K562 (cell line): ENCODE measurements around the gene P2RY14. TPM values are rescaled to one million over a fixed set of nuclear protein-coding genes. Genes with fewer than 3 reads are reported as not detected.

Experiments
- ATAC-seq: fragments of 200-7000 bp; cut with Tn5 transposase; 3 replicates; pipeline ENCODE4 v1.9.1; 2020; ENCODE audit warnings: moderate library complexity
- BruUV-seq: library from RNA; stranded (reverse); fragments of 400-500 nt; replicated peaks from 2 replicates; lab custom pipeline; 2021; lab: Mats Ljungman, UMichigan
- CTCF ChIA-PET: fragments of 300-600 bp; formaldehyde crosslinking; extraction: SDS; loops from one replicate; lab custom pipeline; 2021; ENCODE audit warnings: low intra/inter-chr PET ratio; lab: Yijun Ruan, JAX
- POLR2A ChIA-PET: fragments of 300-600, 350-650 bp; sonication (Branson Sonifier 250); formaldehyde crosslinking; extraction: SDS; loops from one replicate; lab custom pipeline; 2021; ENCODE audit warnings: antibody characterized with exemption, inconsistent platforms; lab: Yijun Ruan, JAX
- DNase-seq, 4 experiments: peaks; one replicate each; pipeline versions ENCODE4 v3.0.0 to v3.0.0-alpha.2; 2011 to 2018; ENCODE audit warnings: low spot score in 3 of 4, mixed read lengths in 3 of 4; ENCODE audit errors: extremely low read depth in 1 of 4
- FAIRE-seq: peaks from 2 replicates; lab custom pipeline; 2011; peaks lifted over from hg19 to GRCh38; lab: Jason Lieb, UNC
- H2AFZ ChIP-seq: 2 replicates; pipeline ENCODE4 v1.6.0; 2011; ENCODE audit warnings: low read depth, low read length, control low read depth, inconsistent platforms
- H3K27ac ChIP-seq: fragments of 200-600 bp; 3 replicates; pipeline ENCODE4 v1.8.0; 2011; ENCODE audit warnings: low read depth, mild to moderate bottlenecking, control low read depth, inconsistent platforms, low read length, moderate library complexity, mixed read lengths; ENCODE audit errors: extremely low read depth
- H3K27me3 ChIP-seq, 2 experiments: fragments of 300-600 bp in 1 of 2; 2 replicates in 1 of 2; 3 replicates in 1 of 2; pipeline versions ENCODE4 v1.6.0 to v1.8.0; 2011; ENCODE audit warnings: inconsistent platforms in 2 of 2, low read length in 2 of 2, mild to moderate bottlenecking in 1 of 2, mixed read lengths in 1 of 2, moderate library complexity in 1 of 2; ENCODE audit not compliant: control insufficient read depth in 2 of 2, insufficient read depth in 2 of 2
- H3K36me3 ChIP-seq: fragments of 300-600 bp; 3 replicates; pipeline ENCODE4 v1.8.0; 2011; ENCODE audit warnings: mild to moderate bottlenecking, low read length, inconsistent platforms; ENCODE audit not compliant: control insufficient read depth, insufficient read depth
- H3K4me1 ChIP-seq, 2 experiments: fragments of 200-600 bp in 1 of 2; replicated peaks in 1 of 2; 2 replicates in 1 of 2; 3 replicates in 1 of 2; pipeline versions ENCODE4 v1.5.1 to v1.8.0; 2011; ENCODE audit warnings: inconsistent platforms in 2 of 2, low read length in 2 of 2, mild to moderate bottlenecking in 1 of 2, mixed read lengths in 1 of 2, moderate library complexity in 1 of 2; ENCODE audit not compliant: control insufficient read depth in 2 of 2, insufficient read depth in 2 of 2
- H3K4me2 ChIP-seq: 2 replicates; pipeline ENCODE4 v1.6.1; 2011; ENCODE audit warnings: low read length, control low read depth, inconsistent platforms, mixed read lengths; ENCODE audit not compliant: insufficient read depth
- H3K4me3 ChIP-seq: fragments of 200-600 bp; sonication (generic), shearing (Covaris generic); 2 replicates; pipeline ENCODE4 v1.5.1; 2016; ENCODE audit warnings: control low read depth, inconsistent platforms
- H3K79me2 ChIP-seq: fragments of 200-600 bp; 3 replicates; pipeline ENCODE4 v1.8.0; 2011; ENCODE audit warnings: low read length, inconsistent platforms; ENCODE audit not compliant: control insufficient read depth, insufficient read depth
- H3K9ac ChIP-seq, 2 experiments: 2 replicates each; pipeline versions ENCODE4 v1.6.0 to v1.6.1; 2011; ENCODE audit warnings: low read depth in 2 of 2, low read length in 2 of 2, control low read depth in 1 of 2, inconsistent platforms in 1 of 2, mild to moderate bottlenecking in 1 of 2, mixed read lengths in 1 of 2; ENCODE audit not compliant: insufficient read depth in 1 of 2
- H3K9me1 ChIP-seq: one replicate; pipeline ENCODE4 v1.6.0; 2011; ENCODE audit warnings: inconsistent platforms, mild to moderate bottlenecking, low read length, moderate library complexity; ENCODE audit not compliant: control insufficient read depth, insufficient read depth
- H3K9me3 ChIP-seq: replicated peaks from 2 replicates; pipeline ENCODE4 v1.5.1; 2011; ENCODE audit warnings: low read depth, low read length, inconsistent platforms; ENCODE audit not compliant: control insufficient read depth, insufficient read depth
- H4K20me1 ChIP-seq: replicated peaks from 2 replicates; pipeline ENCODE4 v1.6.1; 2011; ENCODE audit warnings: low read length, inconsistent platforms, mixed read lengths; ENCODE audit not compliant: control insufficient read depth, insufficient read depth
- CEBPG ChIP-seq, 3 experiments: fragments of 200-800 bp in 1 of 3; sonication (Bioruptor generic) in 1 of 3; sonication (generic) in 1 of 3; formaldehyde crosslinking in 1 of 3; IDR thresholded peaks in 2 of 3; conservative IDR thresholded peaks in 1 of 3; 2 replicates each; pipeline versions ENCODE4 v1.6.1 to v1.8.0; 2016 to 2022; ENCODE audit warnings: missing compliant biosample characterization in 2 of 3, missing genetic modification characterization in 2 of 3, mild to moderate bottlenecking in 1 of 3, missing genetic modification reagents in 1 of 3
- FOXK2 ChIP-seq, 2 experiments: fragments of 450-650 bp; IDR thresholded peaks in 1 of 2; conservative IDR thresholded peaks in 1 of 2; 2 replicates each; pipeline ENCODE4 v1.6.1; 2016; ENCODE audit warnings: low read depth in 2 of 2, mild to moderate bottlenecking in 1 of 2
- HNRNPUL1 ChIP-seq: fragments of 200-400 bp; formaldehyde crosslinking; IDR thresholded peaks from 2 replicates; pipeline ENCODE4 v1.6.1; 2017; ENCODE audit warnings: low read length
- KLF16 ChIP-seq: IDR thresholded peaks from 2 replicates; pipeline ENCODE4 v1.6.1; 2016; ENCODE audit warnings: antibody characterized with exemption
- NELFE ChIP-seq: IDR thresholded peaks from 2 replicates; pipeline ENCODE4 v1.6.1; 2011; ENCODE audit warnings: mild to moderate bottlenecking; ENCODE audit not compliant: insufficient read depth, insufficient read length
- PHB ChIP-seq: fragments of 250-450 bp; sonication (Bioruptor Pico); IDR thresholded peaks from 2 replicates; pipeline ENCODE4 v1.5.0; 2021
- PRMT5 ChIP-seq: sonication (generic); formaldehyde crosslinking; IDR thresholded peaks from 2 replicates; pipeline ENCODE4 v1.5.0; 2020; ENCODE audit warnings: missing genetic modification reagents
- RAD21 ChIP-seq, 2 experiments: fragments of 250-450 bp in 1 of 2; fragments of 450-650 bp in 1 of 2; sonication (Bioruptor Pico) in 1 of 2; formaldehyde crosslinking in 1 of 2; IDR thresholded peaks in 1 of 2; conservative IDR thresholded peaks in 1 of 2; 2 replicates each; pipeline versions ENCODE4 v1.4.0 to v1.8.0; 2020 to 2022; ENCODE audit warnings: mild to moderate bottlenecking in 2 of 2, moderate library complexity in 1 of 2
- RFX7 ChIP-seq: fragments of 250-450 bp; sonication (Bioruptor Pico); IDR thresholded peaks from 2 replicates; pipeline ENCODE4 v1.5.1; 2021; ENCODE audit warnings: mild to moderate bottlenecking
- TAF15 ChIP-seq: fragments of 200-400 bp; formaldehyde crosslinking; IDR thresholded peaks from 2 replicates; pipeline ENCODE4 v1.6.1; 2017; ENCODE audit warnings: mild to moderate bottlenecking, low read depth, low read length, moderate library complexity
- U2AF2 ChIP-seq: fragments of 200-400 bp; formaldehyde crosslinking; optimal IDR thresholded peaks from 2 replicates; pipeline ENCODE3; 2017; ENCODE audit warnings: low read depth, mild to moderate bottlenecking, low read length
- WGBS: fragments of 100-300 bp; shearing (Covaris generic); methylation state at CpG from one replicate; pipeline ENCODE4 v1.1.6; 2016; ENCODE audit warnings: low coverage, mixed read lengths; ENCODE audit not compliant: insufficient coverage; ENCODE audit errors: missing lambda C conversion rate; 5-methylcytosine and 5-hydroxymethylcytosine counted together
- in situ Hi-C: fragments of 300-500 bp; cut with MboI; formaldehyde crosslinking; loops from 4 replicates; pipeline ENCODE4 v1.15.0; 2018; ENCODE audit warnings: inconsistent platforms, mixed read lengths
- intact Hi-C: fragments of 100-400 bp; cut with micrococcal nuclease; formaldehyde crosslinking; loops from 2 replicates; pipeline ENCODE4 v1.14.2; 2022
- polyA plus RNA-seq, 8 experiments: library from polyadenylated mRNA; depleted of rRNA in 4 of 8; stranded (reverse) in 5 of 8; unstranded in 3 of 8; fragments of >200 nt; fragmentation: Nextera tagmentation in 2 of 8; fragmentation: Illumina TruSeq in 1 of 8; extraction: Ambion mirVana in 2 of 8; extraction: Trizol in 1 of 8; gene quantifications; 2 replicates each; pipeline versions ENCODE4 v1.2.1 to v1.2.3, GENCODE V29; 2011 to 2014; ENCODE audit warnings: inconsistent platforms in 1 of 8, missing spikeins in 1 of 8
- total RNA-seq, 7 experiments: library from RNA; depleted of rRNA in 6 of 7; stranded (reverse); fragments of >200 nt in 6 of 7; fragmentation: Illumina TruSeq in 2 of 7; extraction: Trizol in 2 of 7; gene quantifications; 2 replicates each; pipeline versions ENCODE4 v1.2.1 to v1.2.3, GENCODE V29; 2011 to 2021; ENCODE audit warnings: low replicate concordance in 1 of 7
- TF ChIP-seq, protein P1 (sequence below): sonication (generic); formaldehyde crosslinking; IDR thresholded peaks from 2 replicates; pipeline ENCODE4 v1.8.0; 2022; ENCODE audit warnings: mild to moderate bottlenecking, missing genetic modification reagents
- TF ChIP-seq, protein P2 (sequence below): sonication (generic); formaldehyde crosslinking; IDR thresholded peaks from 2 replicates; pipeline ENCODE4 v1.8.1; 2022; ENCODE audit warnings: missing genetic modification reagents
- TF ChIP-seq, protein P3 (sequence below): fragments of 450-650 bp; formaldehyde crosslinking; conservative IDR thresholded peaks from 2 replicates; pipeline ENCODE4 v1.4.0; 2022; ENCODE audit warnings: mild to moderate bottlenecking, missing genetic modification characterization

Gene P2RY14
- total and polyA plus RNA-seq, 9 of the 15 experiments (the other 6 are each of a cell fraction or from before 2014, with no cell fraction given) = not detected

DNA sequence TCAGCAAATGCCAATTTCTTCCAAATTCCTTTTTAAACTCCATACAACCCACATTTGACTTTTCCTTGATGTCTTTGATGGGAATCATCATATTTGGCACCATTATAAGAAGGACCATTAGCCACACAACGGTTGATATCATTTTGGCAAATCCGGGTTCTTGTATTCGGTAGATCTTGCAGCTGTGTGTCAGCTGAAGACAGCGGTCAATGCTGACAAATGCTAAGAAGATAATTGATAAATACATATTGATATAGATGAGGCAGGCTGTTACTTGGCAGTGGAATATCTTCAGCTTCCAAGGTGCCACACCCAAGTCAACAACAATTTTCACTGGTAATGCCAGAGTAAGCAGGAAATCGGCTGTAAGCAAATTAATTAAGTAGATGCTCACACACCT, 79.5 kb downstream of the P2RY14 start:
- no TSS peak for BruUV-seq
- intact Hi-C loops (no loop called here), in situ Hi-C loops (no loop called here)
- Histone ChIP-seq H3K27me3 (peaks cover 0 to 5% of the 10 kb centered on the region in 2 experiments; a peak in 3 of 5 replicates), H3K9ac (no peak overlapping the region), H3K79me2 (no peaks in the 10 kb centered on the region), H3K4me1 (no peaks in the 10 kb centered on the region), H3K9me1 (no peaks in the 10 kb centered on the region), H3K4me2 (no peak overlapping the region), H3K9me3 (no peaks in the 10 kb centered on the region), H4K20me1 (no peaks in the 10 kb centered on the region), H3K36me3 (no peaks in the 10 kb centered on the region)
- CTCF ChIA-PET = no interaction called here
- no peak for FAIRE-seq
- TF ChIP-seq PHB (CRISPR knock-in tag) = no peak
- TF ChIP-seq, protein P1, sequence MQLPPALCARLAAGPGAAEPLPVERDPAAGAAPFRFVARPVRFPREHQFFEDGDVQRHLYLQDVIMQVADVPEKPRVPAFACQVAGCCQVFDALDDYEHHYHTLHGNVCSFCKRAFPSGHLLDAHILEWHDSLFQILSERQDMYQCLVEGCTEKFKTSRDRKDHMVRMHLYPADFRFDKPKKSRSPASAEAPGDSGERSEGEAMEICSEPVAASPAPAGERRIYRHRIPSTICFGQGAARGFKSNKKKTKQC (CRISPR knock-in tag) = no peak
- TF ChIP-seq, protein P2, sequence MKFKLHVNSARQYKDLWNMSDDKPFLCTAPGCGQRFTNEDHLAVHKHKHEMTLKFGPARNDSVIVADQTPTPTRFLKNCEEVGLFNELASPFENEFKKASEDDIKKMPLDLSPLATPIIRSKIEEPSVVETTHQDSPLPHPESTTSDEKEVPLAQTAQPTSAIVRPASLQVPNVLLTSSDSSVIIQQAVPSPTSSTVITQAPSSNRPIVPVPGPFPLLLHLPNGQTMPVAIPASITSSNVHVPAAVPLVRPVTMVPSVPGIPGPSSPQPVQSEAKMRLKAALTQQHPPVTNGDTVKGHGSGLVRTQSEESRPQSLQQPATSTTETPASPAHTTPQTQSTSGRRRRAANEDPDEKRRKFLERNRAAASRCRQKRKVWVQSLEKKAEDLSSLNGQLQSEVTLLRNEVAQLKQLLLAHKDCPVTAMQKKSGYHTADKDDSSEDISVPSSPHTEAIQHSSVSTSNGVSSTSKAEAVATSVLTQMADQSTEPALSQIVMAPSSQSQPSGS (CRISPR knock-in tag) = no peak
- TF ChIP-seq PRMT5 (CRISPR knock-in tag) = no peak
- TF ChIP-seq RFX7 = no peak
- TF ChIP-seq KLF16 = no peak
- TF ChIP-seq, protein P3, sequence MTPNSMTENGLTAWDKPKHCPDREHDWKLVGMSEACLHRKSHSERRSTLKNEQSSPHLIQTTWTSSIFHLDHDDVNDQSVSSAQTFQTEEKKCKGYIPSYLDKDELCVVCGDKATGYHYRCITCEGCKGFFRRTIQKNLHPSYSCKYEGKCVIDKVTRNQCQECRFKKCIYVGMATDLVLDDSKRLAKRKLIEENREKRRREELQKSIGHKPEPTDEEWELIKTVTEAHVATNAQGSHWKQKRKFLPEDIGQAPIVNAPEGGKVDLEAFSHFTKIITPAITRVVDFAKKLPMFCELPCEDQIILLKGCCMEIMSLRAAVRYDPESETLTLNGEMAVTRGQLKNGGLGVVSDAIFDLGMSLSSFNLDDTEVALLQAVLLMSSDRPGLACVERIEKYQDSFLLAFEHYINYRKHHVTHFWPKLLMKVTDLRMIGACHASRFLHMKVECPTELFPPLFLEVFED (CRISPR knock-in tag) = no peak
- no peak for TF ChIP-seq HNRNPUL1
- no peak for TF ChIP-seq TAF15
- no peak for TF ChIP-seq FOXK2 (conservative IDR thresholded peaks at IDR 0.05 in 1 of 2, IDR thresholded peaks at IDR 0.05 in 1 of 2; ENCODE audit: low read depth in 2 of 2)
- no peak for TF ChIP-seq RAD21 (CRISPR knock-in tag; conservative IDR thresholded peaks at IDR 0.05 in 1 of 2, IDR thresholded peaks at IDR 0.05 in 1 of 2)
- no peak for TF ChIP-seq CEBPG (CRISPR knock-in tag; IDR thresholded peaks at IDR 0.05)
- no peak for TF ChIP-seq CEBPG (tag; conservative IDR thresholded peaks at IDR 0.05 in 1 of 2, IDR thresholded peaks at IDR 0.05 in 1 of 2)
- no peak for TF ChIP-seq U2AF2
- no peak for TF ChIP-seq NELFE
- TF ChIP-seq, all 486 proteins: peak for 0
- no peak overlapping the region for H3K4me3 ChIP-seq
- 2% methylated on average over 5 of the region's 5 CpGs for WGBS
- ATAC-seq (no peak), DNase-seq (no peak)
- no peak overlapping the region for H2AFZ ChIP-seq
- H3K27ac ChIP-seq = no peak overlapping the region
- POLR2A ChIA-PET = interaction anchor here (0.5 to 0.7 kb wide), 2 partner anchors 9 to 1386 kb away, joined by 3 to 4 read pairs; partner anchors contain the start of gene RNF13
